Ovary (tissue), 3 donors: ENCODE results near the gene NKX6-1.

ENCODE experiments used
- CTCF ChIP-seq, 3 donors: fragments of 450-650 bp in 2 of 3; fragments of 200-600 bp in 1 of 3; IDR thresholded peaks; one replicate each; pipeline versions ENCODE4 v1.5.1 to v1.8.0; 2016 to 2022; ENCODE audit warnings: antibody characterized with exemption in 3 of 3, mild to moderate bottlenecking in 1 of 3
- EP300 ChIP-seq: sonication (generic); formaldehyde crosslinking; IDR thresholded peaks from one replicate; pipeline ENCODE4 v1.6.1; 2017; ENCODE audit warnings: antibody characterized with exemption
- POLR2A ChIP-seq: fragments of 450-650 bp; IDR thresholded peaks from one replicate; pipeline ENCODE4 v1.6.1; 2017; ENCODE audit warnings: antibody characterized with exemption, mild to moderate bottlenecking, moderate library complexity
- donor health status: DM: no; HTN: no; CAD: no.

GRCh38 chr4:84503495-84504437 is 4.7 kb upstream of the NKX6-1 start:
- TF ChIP-seq CTCF (IDR thresholded peaks at IDR 0.05) (no peak), POLR2A (no peak), EP300 (no peak)
